ENCODE measurements around the gene ARHGAP26.

The ARHGAP26 gene

DNA sequence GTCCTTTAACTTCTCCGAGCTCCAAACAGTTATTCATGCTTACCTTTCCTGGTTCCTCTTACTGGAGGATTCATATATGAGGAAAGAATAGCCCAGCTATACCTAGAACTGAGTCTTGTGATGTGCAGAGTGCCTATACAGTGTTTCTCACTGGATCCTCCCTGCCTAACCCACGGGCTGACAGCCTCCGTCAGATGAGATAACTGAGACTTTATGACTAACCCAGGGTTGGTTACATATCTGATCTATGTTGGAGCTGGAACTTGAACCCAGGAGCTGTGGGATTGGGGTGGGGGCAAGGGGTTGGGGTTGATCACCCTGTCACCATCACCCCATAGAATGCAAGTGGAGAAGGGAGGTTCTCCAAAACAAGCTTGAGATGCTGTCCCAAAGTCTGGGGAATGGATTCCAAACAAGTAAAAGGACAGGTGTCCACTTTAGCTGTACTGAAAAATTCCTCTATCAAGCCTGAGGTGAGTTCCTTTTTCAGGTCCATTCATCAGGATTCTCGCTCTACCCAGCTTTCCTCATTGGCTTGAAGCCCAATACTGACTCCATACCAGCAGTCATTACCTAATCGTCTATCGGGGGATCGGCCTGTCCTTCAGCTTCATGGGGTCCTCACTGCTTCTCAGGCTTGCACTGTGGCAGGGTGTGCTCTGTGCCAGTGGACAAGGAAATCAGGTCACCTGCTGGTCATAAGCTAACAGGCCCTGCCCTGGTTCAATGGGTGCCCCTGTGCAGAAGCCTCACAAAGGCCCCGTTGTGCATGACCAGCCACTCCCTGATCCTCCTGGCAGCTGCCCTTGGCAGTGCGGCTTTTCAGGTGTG, 100.6 kb downstream of the ARHGAP26 start:
- no peak overlapping the region for H3K4me2 ChIP-seq (ENCODE audit: low read length)
- H3K4me1 ChIP-seq (ENCODE audit: control insufficient read depth, low read length), result no peaks in the 10 kb centered on the region
- TF ChIP-seq EZH2phosphoT487 (IDR thresholded peaks at IDR 0.05; ENCODE audit: borderline replicate concordance, low read length), result no peak
- TF ChIP-seq, protein P1, sequence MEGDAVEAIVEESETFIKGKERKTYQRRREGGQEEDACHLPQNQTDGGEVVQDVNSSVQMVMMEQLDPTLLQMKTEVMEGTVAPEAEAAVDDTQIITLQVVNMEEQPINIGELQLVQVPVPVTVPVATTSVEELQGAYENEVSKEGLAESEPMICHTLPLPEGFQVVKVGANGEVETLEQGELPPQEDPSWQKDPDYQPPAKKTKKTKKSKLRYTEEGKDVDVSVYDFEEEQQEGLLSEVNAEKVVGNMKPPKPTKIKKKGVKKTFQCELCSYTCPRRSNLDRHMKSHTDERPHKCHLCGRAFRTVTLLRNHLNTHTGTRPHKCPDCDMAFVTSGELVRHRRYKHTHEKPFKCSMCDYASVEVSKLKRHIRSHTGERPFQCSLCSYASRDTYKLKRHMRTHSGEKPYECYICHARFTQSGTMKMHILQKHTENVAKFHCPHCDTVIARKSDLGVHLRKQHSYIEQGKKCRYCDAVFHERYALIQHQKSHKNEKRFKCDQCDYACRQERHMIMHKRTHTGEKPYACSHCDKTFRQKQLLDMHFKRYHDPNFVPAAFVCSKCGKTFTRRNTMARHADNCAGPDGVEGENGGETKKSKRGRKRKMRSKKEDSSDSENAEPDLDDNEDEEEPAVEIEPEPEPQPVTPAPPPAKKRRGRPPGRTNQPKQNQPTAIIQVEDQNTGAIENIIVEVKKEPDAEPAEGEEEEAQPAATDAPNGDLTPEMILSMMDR (IDR thresholded peaks at IDR 0.05; ENCODE audit: low read depth, low read length, poor library complexity, severe bottlenecking), result no peak
- no peaks in the 10 kb centered on the region for H3K9me3 ChIP-seq (ENCODE audit: control insufficient read depth, insufficient read depth, low read length)
- H3K27me3 ChIP-seq (ENCODE audit: control insufficient read depth, low read length), result peaks cover 3% of the 10 kb centered on the region; the same call in 1 of the 2 replicates
- H3K27ac ChIP-seq (ENCODE audit: low read depth, low read length), result no peak overlapping the region
- no peaks in the 10 kb centered on the region for H3K36me3 ChIP-seq (ENCODE audit: control insufficient read depth, low read length)
- H3F3A ChIP-seq (ENCODE audit: control insufficient read depth, insufficient read depth), result no peaks in the 10 kb centered on the region
- H3K79me2 ChIP-seq (ENCODE audit: control insufficient read depth, low read length), result no peaks in the 10 kb centered on the region
- no peak overlapping the region for H3K4me3 ChIP-seq (ENCODE audit: low read length)
- H4K20me1 ChIP-seq (ENCODE audit: control insufficient read depth, insufficient read depth, low read depth, low read length), result no peaks in the 10 kb centered on the region
- H3K9me2 ChIP-seq (replicated peaks; ENCODE audit: control insufficient read depth, low read length), result no peaks in the 10 kb centered on the region

GRCh38 chr5:142871363-142872193, 101.4 kb downstream of the ARHGAP26 start:
- Histone ChIP-seq H4K20me1 (ENCODE audit: control insufficient read depth, insufficient read depth, low read depth, low read length) (no peaks in the 10 kb centered on the region), H3K4me2 (ENCODE audit: low read length) (no peak overlapping the region), H3F3A (ENCODE audit: control insufficient read depth, insufficient read depth) (no peaks in the 10 kb centered on the region), H3K4me3 (ENCODE audit: low read length) (no peak overlapping the region), H3K27me3 (ENCODE audit: control insufficient read depth, low read length) (peaks cover 3% of the 10 kb centered on the region; the same call in 1 of the 2 replicates), H3K9me2 (replicated peaks; ENCODE audit: control insufficient read depth, low read length) (no peaks in the 10 kb centered on the region), H3K36me3 (ENCODE audit: control insufficient read depth, low read length) (no peaks in the 10 kb centered on the region), H3K9me3 (ENCODE audit: control insufficient read depth, insufficient read depth, low read length) (no peaks in the 10 kb centered on the region), H3K79me2 (ENCODE audit: control insufficient read depth, low read length) (no peaks in the 10 kb centered on the region), H3K27ac (ENCODE audit: low read depth, low read length) (no peak overlapping the region), H3K4me1 (ENCODE audit: control insufficient read depth, low read length) (no peaks in the 10 kb centered on the region)
- TF ChIP-seq EZH2phosphoT487 (IDR thresholded peaks at IDR 0.05; ENCODE audit: borderline replicate concordance, low read length), result no peak
- TF ChIP-seq, protein P1 (IDR thresholded peaks at IDR 0.05; ENCODE audit: low read depth, low read length, poor library complexity, severe bottlenecking), result no peak

- no peak for TF ChIP-seq EZH2phosphoT487 (IDR thresholded peaks at IDR 0.05; ENCODE audit: borderline replicate concordance, low read length)
- TF ChIP-seq, protein P1 (IDR thresholded peaks at IDR 0.05; ENCODE audit: low read depth, low read length, poor library complexity, severe bottlenecking), result no peak
- Histone ChIP-seq H3K79me2 (ENCODE audit: control insufficient read depth, low read length) (no peaks in the 10 kb centered on the region), H3F3A (ENCODE audit: control insufficient read depth, insufficient read depth) (no peaks in the 10 kb centered on the region), H3K4me3 (ENCODE audit: low read length) (no peak overlapping the region), H3K4me2 (ENCODE audit: low read length) (no peak overlapping the region), H3K9me2 (replicated peaks; ENCODE audit: control insufficient read depth, low read length) (no peaks in the 10 kb centered on the region), H3K9me3 (ENCODE audit: control insufficient read depth, insufficient read depth, low read length) (no peaks in the 10 kb centered on the region), H4K20me1 (ENCODE audit: control insufficient read depth, insufficient read depth, low read depth, low read length) (no peaks in the 10 kb centered on the region), H3K36me3 (ENCODE audit: control insufficient read depth, low read length) (no peaks in the 10 kb centered on the region), H3K4me1 (ENCODE audit: control insufficient read depth, low read length) (no peaks in the 10 kb centered on the region), H3K27ac (ENCODE audit: low read depth, low read length) (no peak overlapping the region), H3K27me3 (ENCODE audit: control insufficient read depth, low read length) (peaks cover 3% of the 10 kb centered on the region; the same call in 1 of the 2 replicates)
Measured at GRCh38 chr5:142872217-142872616, 102.0 kb downstream of the ARHGAP26 start.

Data from DOHH2 (cell line).